OCI-LY1 (cell line): Measurements from ENCODE around the gene PRODH.
"Not testable (repeated sequence)": the region's sequence is repeated elsewhere in the genome, so short reads cannot be mapped to it uniquely, and the experiment has no call there.

Source experiments
- EZH2 ChIP-seq: fragments of 200-600 bp; sonication (generic), shearing (Covaris generic); IDR thresholded peaks from 2 replicates; pipeline ENCODE4 v1.8.0; 2017; ENCODE audit warnings: borderline replicate concordance, mixed run types, mild to moderate bottlenecking, antibody characterized with exemption, low read length, moderate library complexity, mixed read lengths
- TF ChIP-seq, protein P1 (sequence below): fragments of 200-600 bp; sonication (generic), shearing (Covaris generic); IDR thresholded peaks from 2 replicates; pipeline ENCODE4 v1.5.1; 2017; ENCODE audit warnings: mild to moderate bottlenecking, antibody characterized with exemption, low read length, moderate library complexity, mixed read lengths

DNA sequence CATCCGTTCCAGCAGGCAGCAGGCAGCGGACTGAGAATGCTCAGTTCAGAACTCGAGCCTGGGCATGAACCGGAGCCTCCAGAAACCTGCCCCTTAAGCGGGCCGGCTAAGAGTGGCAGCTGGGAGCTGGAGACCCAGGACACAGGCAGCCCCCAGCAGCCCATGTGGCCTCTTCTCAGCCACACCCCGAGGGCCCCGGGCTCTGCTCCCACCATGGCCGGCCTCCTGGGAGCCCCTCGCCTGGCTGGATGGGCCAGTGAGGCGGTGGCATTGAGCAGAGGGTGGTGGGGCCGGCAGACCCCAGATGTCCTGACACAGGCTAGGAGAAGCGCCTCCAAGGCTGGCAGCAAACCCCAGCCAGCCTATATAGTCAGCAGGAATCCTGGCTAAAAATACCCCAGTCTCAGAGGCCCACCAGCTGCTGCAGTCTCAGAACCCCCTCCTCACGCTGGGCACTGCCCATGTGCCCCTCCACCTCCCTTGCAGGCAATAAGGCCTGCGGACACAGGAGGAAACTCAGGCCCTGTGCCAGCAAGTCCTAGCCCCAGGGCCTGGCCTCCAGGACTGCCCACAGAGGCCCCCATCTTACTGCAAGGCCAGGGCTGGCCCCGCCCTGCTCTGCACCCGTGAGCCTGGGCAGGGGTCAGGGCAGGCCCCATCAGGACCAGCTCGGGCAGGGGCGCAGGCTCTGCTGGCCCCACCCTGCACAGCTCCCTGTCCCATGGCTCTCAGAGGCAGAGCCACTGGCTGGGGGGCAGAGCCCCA is 28.6 kb upstream of the PRODH start:
- TF ChIP-seq, protein P1, sequence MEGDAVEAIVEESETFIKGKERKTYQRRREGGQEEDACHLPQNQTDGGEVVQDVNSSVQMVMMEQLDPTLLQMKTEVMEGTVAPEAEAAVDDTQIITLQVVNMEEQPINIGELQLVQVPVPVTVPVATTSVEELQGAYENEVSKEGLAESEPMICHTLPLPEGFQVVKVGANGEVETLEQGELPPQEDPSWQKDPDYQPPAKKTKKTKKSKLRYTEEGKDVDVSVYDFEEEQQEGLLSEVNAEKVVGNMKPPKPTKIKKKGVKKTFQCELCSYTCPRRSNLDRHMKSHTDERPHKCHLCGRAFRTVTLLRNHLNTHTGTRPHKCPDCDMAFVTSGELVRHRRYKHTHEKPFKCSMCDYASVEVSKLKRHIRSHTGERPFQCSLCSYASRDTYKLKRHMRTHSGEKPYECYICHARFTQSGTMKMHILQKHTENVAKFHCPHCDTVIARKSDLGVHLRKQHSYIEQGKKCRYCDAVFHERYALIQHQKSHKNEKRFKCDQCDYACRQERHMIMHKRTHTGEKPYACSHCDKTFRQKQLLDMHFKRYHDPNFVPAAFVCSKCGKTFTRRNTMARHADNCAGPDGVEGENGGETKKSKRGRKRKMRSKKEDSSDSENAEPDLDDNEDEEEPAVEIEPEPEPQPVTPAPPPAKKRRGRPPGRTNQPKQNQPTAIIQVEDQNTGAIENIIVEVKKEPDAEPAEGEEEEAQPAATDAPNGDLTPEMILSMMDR = not testable (repeated sequence)
- not testable (repeated sequence) for TF ChIP-seq EZH2
